ENCODE results near the gene MRPL19.
A peak's percentile ranks its signal among the peaks of the same experiment; 100 is the strongest.
"Not testable (repeated sequence)": the region's sequence is repeated elsewhere in the genome, so short reads cannot be mapped to it uniquely, and the experiment has no call there.

Gene MRPL19

GRCh38 chr2:75675908-75676307 lies 29.3 kb downstream of the MRPL19 start:
- no peak for DNase-seq

- DNase-seq, result no peak
Measured at GRCh38 chr2:75676464-75676863, 29.9 kb downstream of the MRPL19 start.

GRCh38 chr2:75679556-75679955 lies 33.0 kb downstream of the MRPL19 start:
- no peak for DNase-seq

- peak; percentile 27 for DNase-seq
Measured at GRCh38 chr2:75680402-75680801, 33.8 kb downstream of the MRPL19 start.

GRCh38 chr2:75683430-75683829 lies 36.8 kb downstream of the MRPL19 start:
- not testable (repeated sequence) for DNase-seq

GRCh38 chr2:75688196-75688595 lies 41.6 kb downstream of the MRPL19 start:
- no peak for DNase-seq

- DNase-seq, result no peak
Measured at GRCh38 chr2:75698918-75699317, 52.3 kb downstream of the MRPL19 start.

- no peak for DNase-seq
Measured at GRCh38 chr2:75702593-75702992, 56.0 kb downstream of the MRPL19 start.

- DNase-seq, result no peak
Measured at GRCh38 chr2:75703589-75704287, 57.2 kb downstream of the MRPL19 start.

GRCh38 chr2:75705921-75706320 lies 59.3 kb downstream of the MRPL19 start:
- DNase-seq, result no peak

- no peak for DNase-seq
Measured at GRCh38 chr2:75707901-75708300, 61.3 kb downstream of the MRPL19 start.

- DNase-seq, result no peak
Measured at GRCh38 chr2:75709297-75709696, 62.7 kb downstream of the MRPL19 start.

- DNase-seq, result no peak
Measured at GRCh38 chr2:75710220-75710576, 63.6 kb downstream of the MRPL19 start.

- DNase-seq, result peak; percentile 80
Measured at GRCh38 chr2:75710577-75711253, 64.1 kb downstream of the MRPL19 start, which contains the start of gene GCFC2. Gene GCFC2, minus strand, starts transcription at chr2:75710915. Its CDS starts 60 bp downstream, at chr2:75710855.

- not testable (repeated sequence) for DNase-seq
Measured at GRCh38 chr2:75711590-75711989, 65.0 kb downstream of the MRPL19 start.

- no peak for DNase-seq
Measured at GRCh38 chr2:75716406-75716805, 69.8 kb downstream of the MRPL19 start.

GRCh38 chr2:75719616-75720015 lies 73.0 kb downstream of the MRPL19 start:
- no peak for DNase-seq

GRCh38 chr2:75720525-75720924 lies 73.9 kb downstream of the MRPL19 start:
- no peak for DNase-seq

- no peak for DNase-seq
Measured at GRCh38 chr2:75722687-75723086, 76.1 kb downstream of the MRPL19 start.

- DNase-seq, result no peak
Measured at GRCh38 chr2:75728614-75729419, 82.2 kb downstream of the MRPL19 start.

- DNase-seq, result peak; percentile 20
Measured at GRCh38 chr2:75729861-75730260, 83.3 kb downstream of the MRPL19 start.

- DNase-seq, result no peak
Measured at GRCh38 chr2:75736276-75736675, 89.7 kb downstream of the MRPL19 start.

GRCh38 chr2:75737961-75738360 lies 91.4 kb downstream of the MRPL19 start:
- no peak for DNase-seq

All from NCI-H1105 treated with DMSO at 0.1 percent for 48 hours (cell line).